Panc1 (cell line): Measurements from ENCODE around the gene FCN1. TPM values are rescaled to one million over a fixed set of nuclear protein-coding genes. Genes with fewer than 3 reads are reported as not detected.

Source experiments
- ATAC-seq: fragments of 200-7000 bp; cut with Tn5 transposase; 2 replicates; pipeline ENCODE4 v1.9.1; 2020; ENCODE audit warnings: mild to moderate bottlenecking, moderate library complexity
- BruUV-seq: library from RNA; stranded (reverse); fragments of 400-500 nt; replicated peaks from 2 replicates; lab custom pipeline; 2021; lab: Mats Ljungman, UMichigan
- CTCF ChIA-PET: fragments of 300-600 bp; sonication (Branson Sonifier 250); formaldehyde crosslinking; loops from one replicate; lab custom pipeline; 2022; ENCODE audit warnings: antibody characterized with exemption; lab: Charles Lee
- POLR2A ChIA-PET: fragments of 300-600 bp; sonication (Branson Sonifier 250); formaldehyde crosslinking; loops from one replicate; lab custom pipeline; 2022; ENCODE audit warnings: antibody characterized with exemption; lab: Charles Lee
- DNase-seq: peaks from one replicate; pipeline ENCODE4 v3.0.0-alpha.2; 2010; ENCODE audit warnings: low read depth, low spot score
- H3K27ac ChIP-seq: 2 replicates; pipeline ENCODE4 v1.5.1; 2011; ENCODE audit warnings: mild to moderate bottlenecking, low read length, inconsistent platforms
- H3K27me3 ChIP-seq: fragments of 200-500 bp; sonication (Bioruptor generic); 2 replicates; pipeline ENCODE4 v1.6.0; 2014; ENCODE audit warnings: low read length, inconsistent platforms; ENCODE audit not compliant: control insufficient read depth, insufficient read depth
- H3K36me3 ChIP-seq: fragments of 200-500 bp; sonication (Bioruptor generic); 2 replicates; pipeline ENCODE4 v1.5.1; 2014; ENCODE audit warnings: inconsistent platforms, mild to moderate bottlenecking, low read length, moderate library complexity; ENCODE audit not compliant: control insufficient read depth, insufficient read depth
- H3K4me1 ChIP-seq: 2 replicates; pipeline ENCODE4 v1.5.1; 2011; ENCODE audit warnings: inconsistent platforms, mild to moderate bottlenecking, low read length, moderate library complexity; ENCODE audit not compliant: control insufficient read depth, insufficient read depth
- H3K4me3 ChIP-seq, 2 experiments: 2 replicates each; pipeline ENCODE4 v1.5.1; 2011 to 2012; ENCODE audit warnings: low read depth in 2 of 2, low read length in 2 of 2, mild to moderate bottlenecking in 2 of 2, inconsistent platforms in 1 of 2, moderate library complexity in 1 of 2
- H3K9me3 ChIP-seq: fragments of 200-500 bp; sonication (Bioruptor generic); 2 replicates; pipeline ENCODE4 v1.5.1; 2014; ENCODE audit warnings: low read depth, mild to moderate bottlenecking, inconsistent platforms, low read length, moderate library complexity; ENCODE audit not compliant: control insufficient read depth, insufficient read depth
- CTCF ChIP-seq: fragments of 450-650 bp; IDR thresholded peaks from 2 replicates; pipeline ENCODE4 v1.5.1; 2017; ENCODE audit warnings: mild to moderate bottlenecking
- POLR2AphosphoS5 ChIP-seq: IDR thresholded peaks from 2 replicates; pipeline ENCODE4 v1.6.1; 2012; ENCODE audit warnings: mild to moderate bottlenecking, low read depth, low read length, moderate library complexity
- REST ChIP-seq, 2 experiments: IDR thresholded peaks; 2 replicates each; pipeline ENCODE4 v1.6.1; 2011 to 2012; ENCODE audit warnings: low read depth in 2 of 2, control low read depth in 1 of 2, low read length in 1 of 2, mild to moderate bottlenecking in 1 of 2, moderate library complexity in 1 of 2; ENCODE audit not compliant: insufficient read depth in 1 of 2
- SIN3A ChIP-seq: IDR thresholded peaks from 2 replicates; pipeline ENCODE4 v1.6.1; 2012; ENCODE audit warnings: low read depth, mild to moderate bottlenecking, low read length, moderate library complexity, borderline replicate concordance; ENCODE audit not compliant: insufficient read depth
- TCF7L2 ChIP-seq: IDR thresholded peaks from 2 replicates; pipeline ENCODE4 v1.6.1; 2011; ENCODE audit warnings: mild to moderate bottlenecking, low read depth, low read length, inconsistent platforms
- in situ Hi-C: cut with HindIII; loops from 2 replicates; pipeline ENCODE4 v1.10.0; 2016; ENCODE audit warnings: low sequenced_read_pairs, low pct_unique_long_range_greater_than_20kb
- intact Hi-C: fragments of 100-400 bp; cut with micrococcal nuclease; formaldehyde crosslinking; loops from one replicate; pipeline ENCODE4 v1.10.0; 2022; ENCODE audit not compliant: unreplicated experiment
- total RNA-seq: library from RNA; stranded (reverse); gene quantifications from one replicate; pipeline ENCODE4 v1.2.1, GENCODE V29; 2021; ENCODE audit not compliant: unreplicated experiment

FCN1 gene
- total RNA-seq, 1 experiment from 2014 or later = not detected

GRCh38 chr9:134923466-134923865 lies 5.8 kb upstream of the FCN1 start:
- no peaks in the 10 kb centered on the region for H3K4me1 ChIP-seq
- BruUV-seq = no TSS peak
- ChIA-PET POLR2A (no interaction called here), CTCF (no interaction called here)
- no peak for TF ChIP-seq SIN3A
- no peak for TF ChIP-seq TCF7L2
- no peak for TF ChIP-seq POLR2AphosphoS5
- no peak for TF ChIP-seq CTCF
- no peak for TF ChIP-seq REST (IDR thresholded peaks at IDR 0.05; ENCODE audit: insufficient read depth in 1 of 2, low read depth in 2 of 2, low read length in 1 of 2)
- no peaks in the 10 kb centered on the region for H3K36me3 ChIP-seq
- DNase-seq = no peak
- no peak overlapping the region for H3K27ac ChIP-seq
- H3K9me3 ChIP-seq = no peaks in the 10 kb centered on the region; the same call in 1 of the 2 replicates
- no peak for ATAC-seq
- in situ Hi-C loops = no loop called here
- no peak overlapping the region for H3K4me3 ChIP-seq
- H3K27me3 ChIP-seq = no peaks in the 10 kb centered on the region; the same call in 1 of the 2 replicates
- intact Hi-C loops = no loop called here

GRCh38 chr9:134922932-134923240 lies 5.2 kb upstream of the FCN1 start:
- ATAC-seq (no peak), DNase-seq (no peak)
- Histone ChIP-seq H3K4me1 (no peaks in the 10 kb centered on the region), H3K27me3 (no peaks in the 10 kb centered on the region; the same call in 1 of the 2 replicates), H3K9me3 (no peaks in the 10 kb centered on the region; the same call in 1 of the 2 replicates), H3K27ac (no peak overlapping the region), H3K36me3 (no peaks in the 10 kb centered on the region), H3K4me3 (no peak overlapping the region)
- BruUV-seq = no TSS peak
- TF ChIP-seq POLR2AphosphoS5 (no peak), CTCF (no peak), REST (IDR thresholded peaks at IDR 0.05; ENCODE audit: insufficient read depth in 1 of 2, low read depth in 2 of 2, low read length in 1 of 2) (no peak), SIN3A (no peak), TCF7L2 (no peak)
- POLR2A ChIA-PET = no interaction called here
- in situ Hi-C loops (no loop called here), intact Hi-C loops (no loop called here)
- CTCF ChIA-PET = no interaction called here
